GM12878 (cell line): ENCODE measurements around the gene SOBP. TPM values are rescaled to one million over a fixed set of nuclear protein-coding genes. Genes with fewer than 3 reads are reported as not detected.

ENCODE experiments used
- ATAC-seq: fragments of 200-7000 bp; cut with Tn5 transposase; 3 replicates; pipeline ENCODE4 v1.9.1; 2020; ENCODE audit warnings: mild to moderate bottlenecking, moderate library complexity
- BruUV-seq: library from RNA; stranded (reverse); fragments of 400-500 nt; replicated peaks from 2 replicates; lab custom pipeline; 2021; lab: Mats Ljungman, UMichigan
- CTCF ChIA-PET: fragments of 300-600 bp; sonication (Branson Sonifier 250); formaldehyde crosslinking; extraction: SDS; loops from one replicate; lab custom pipeline; 2021; ENCODE audit warnings: inconsistent platforms; lab: Yijun Ruan, JAX
- POLR2A ChIA-PET: fragments of 350-600 bp; formaldehyde crosslinking; extraction: SDS; loops from one replicate; lab custom pipeline; 2021; ENCODE audit warnings: inconsistent platforms; lab: Charles Lee
- RAD21 ChIA-PET: fragments of 300-600 bp; sonication (Branson Sonifier 250); formaldehyde crosslinking; loops from one replicate; lab custom pipeline; 2023; ENCODE audit warnings: antibody characterized with exemption; ENCODE audit not compliant: unreplicated experiment; lab: Charles Lee
- SMC1A ChIA-PET: fragments of 300-600 bp; sonication (Branson Sonifier 250); formaldehyde crosslinking; loops from one replicate; lab custom pipeline; 2023; ENCODE audit not compliant: unreplicated experiment, uncharacterized antibody; lab: Charles Lee
- DNase-seq: peaks from one replicate; pipeline ENCODE4 v3.0.0-alpha.2; 2011; ENCODE audit warnings: low read depth, low spot score
- FAIRE-seq: peaks from 3 replicates; lab custom pipeline; 2011; peaks lifted over from hg19 to GRCh38; lab: Jason Lieb, UNC
- H2AFZ ChIP-seq: 2 replicates; pipeline ENCODE4 v1.6.0; 2011; ENCODE audit warnings: low read depth, low read length, control low read depth; ENCODE audit not compliant: control insufficient read depth
- H3K27ac ChIP-seq: 2 replicates; pipeline ENCODE4 v1.5.1; 2011; ENCODE audit warnings: control low read depth; ENCODE audit not compliant: control insufficient read depth, insufficient read depth
- H3K27me3 ChIP-seq, 2 experiments: replicated peaks in 1 of 2; 2 replicates each; pipeline versions ENCODE4 v1.6.0 to v1.6.1; 2011; ENCODE audit warnings: low read length in 1 of 2; ENCODE audit not compliant: control insufficient read depth in 2 of 2, insufficient read depth in 2 of 2
- H3K36me3 ChIP-seq, 2 experiments: 2 replicates each; pipeline ENCODE4 v1.5.1; 2011; ENCODE audit warnings: low read length in 1 of 2; ENCODE audit not compliant: control insufficient read depth in 2 of 2, insufficient read depth in 2 of 2
- H3K4me1 ChIP-seq: 2 replicates; pipeline ENCODE4 v1.6.1; 2011; ENCODE audit warnings: mild to moderate bottlenecking, low read length, moderate library complexity, mixed read lengths; ENCODE audit not compliant: control insufficient read depth, insufficient read depth
- H3K4me2 ChIP-seq: 2 replicates; pipeline ENCODE4 v1.6.0; 2011; ENCODE audit warnings: control low read depth; ENCODE audit not compliant: control insufficient read depth, insufficient read depth
- H3K4me3 ChIP-seq: fragments of 200-600 bp; sonication (generic); 2 replicates; pipeline ENCODE4 v1.5.1; 2016
- H3K79me2 ChIP-seq: 2 replicates; pipeline ENCODE4 v1.6.0; 2011; ENCODE audit warnings: low read length; ENCODE audit not compliant: control insufficient read depth, insufficient read depth
- H3K9ac ChIP-seq: 2 replicates; pipeline ENCODE4 v1.8.0; 2011; ENCODE audit warnings: low read length, control low read depth, mixed read lengths; ENCODE audit not compliant: control insufficient read depth, insufficient read depth
- H3K9me3 ChIP-seq: replicated peaks from 3 replicates; pipeline ENCODE4 v1.5.1; 2011; ENCODE audit warnings: mild to moderate bottlenecking, low read length; ENCODE audit not compliant: control insufficient read depth, insufficient read depth
- H4K20me1 ChIP-seq: 2 replicates; pipeline ENCODE4 v1.6.0; 2011; ENCODE audit not compliant: control insufficient read depth, insufficient read depth
- SMAD5 ChIP-seq: IDR thresholded peaks from 2 replicates; pipeline ENCODE4 v1.6.1; 2016; ENCODE audit warnings: antibody characterized with exemption, low read depth
- ZNF384 ChIP-seq: IDR thresholded peaks from 2 replicates; pipeline ENCODE4 v1.6.1; 2012; ENCODE audit warnings: low read depth, mild to moderate bottlenecking, low read length, improper control_type of control experiment, borderline replicate concordance
- WGBS: methylation state at CpG from one replicate; pipeline ENCODE4 v1.1.6; 2016; ENCODE audit warnings: low lambda C conversion rate; ENCODE audit not compliant: insufficient replicate concordance, insufficient coverage; ENCODE audit errors: missing lambda C conversion rate; 5-methylcytosine and 5-hydroxymethylcytosine counted together
- in situ Hi-C: fragments of 300-500 bp; cut with MboI; formaldehyde crosslinking; loops from 9 replicates; pipeline ENCODE4 v1.14.3; 2018; ENCODE audit warnings: mixed read lengths
- intact Hi-C: fragments of 100-400 bp; cut with micrococcal nuclease; formaldehyde crosslinking; loops from one replicate; pipeline ENCODE4 v1.14.2; 2022; ENCODE audit not compliant: unreplicated experiment
- polyA plus RNA-seq, 11 experiments: library from polyadenylated mRNA; depleted of rRNA in 4 of 11; unstranded in 6 of 11; stranded (reverse) in 5 of 11; fragments of >200 nt; fragmentation: Nextera tagmentation in 4 of 11; fragmentation: Illumina TruSeq in 1 of 11; extraction: Ambion mirVana in 4 of 11; extraction: Trizol in 1 of 11; gene quantifications; 1 replicate in 1 of 11; 2 replicates in 10 of 11; pipeline versions ENCODE4 v1.2.1 to v1.2.3, GENCODE V29; 2011 to 2016; ENCODE audit warnings: inconsistent platforms in 2 of 11, missing spikeins in 2 of 11, low read depth in 1 of 11
- total RNA-seq, 4 experiments: library from RNA; depleted of rRNA in 3 of 4; stranded (reverse); fragments of >200 nt in 3 of 4; fragmentation: Illumina TruSeq in 1 of 4; extraction: Trizol in 1 of 4; gene quantifications; 2 replicates each; pipeline versions ENCODE4 v1.2.1 to v1.2.3, GENCODE V29; 2013 to 2021
- TF ChIP-seq, protein P1 (sequence below): IDR thresholded peaks from 2 replicates; pipeline ENCODE4 v1.6.1; 2011; ENCODE audit warnings: borderline replicate concordance, low read depth, mild to moderate bottlenecking, moderate library complexity, low read length; ENCODE audit not compliant: insufficient read depth, poor library complexity, severe bottlenecking
- TF ChIP-seq, protein P2 (sequence below): IDR thresholded peaks from 2 replicates; pipeline ENCODE4 v1.6.1; 2012; ENCODE audit warnings: low read depth, low read length, improper control_type of control experiment

SOBP gene
- total and polyA plus RNA-seq, 10 of the 15 experiments (the other 5 are each of a cell fraction or from before 2014, with no cell fraction given) = 0.49 to 1.9 (median 0.78) TPM

DNA sequence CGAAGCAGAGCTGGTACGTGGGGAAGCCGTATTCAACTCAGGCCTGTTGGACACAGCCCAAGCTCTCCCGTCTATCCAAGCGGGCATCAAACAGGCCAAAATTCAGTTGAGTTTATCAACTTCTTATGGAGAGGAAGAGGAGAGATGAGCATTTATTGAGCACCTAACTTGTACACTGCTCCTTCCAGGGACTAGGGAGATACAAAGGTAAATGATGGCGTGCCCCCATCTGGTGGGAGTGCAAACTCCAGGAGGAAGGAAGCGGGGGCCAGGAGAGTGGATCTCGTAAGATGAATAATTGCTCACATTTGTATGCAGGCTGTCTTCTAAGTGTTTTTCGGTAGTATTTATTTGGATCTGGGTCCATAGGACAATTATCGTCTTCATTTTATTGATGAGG, 146.6 kb downstream of the SOBP start:
- no peak for DNase-seq
- in situ Hi-C loops (no loop called here), intact Hi-C loops (no loop called here)
- FAIRE-seq = no peak
- H3K9ac ChIP-seq = no peak overlapping the region
- ATAC-seq = no peak
- no peaks in the 10 kb centered on the region for H3K79me2 ChIP-seq
- no peaks in the 10 kb centered on the region; the same call in 1 of the 2 replicates for H3K4me1 ChIP-seq
- no TSS peak for BruUV-seq
- H4K20me1 ChIP-seq = no peaks in the 10 kb centered on the region
- ChIA-PET CTCF (interaction anchor here (0.6 to 1.6 kb wide), 4 partner anchors 10 to 319 kb away, joined by 3 to 5 read pairs (median 4); no protein-coding TSS in a partner anchor), RAD21 (no interaction called here), SMC1A (no interaction called here), POLR2A (interaction anchor here (1.5 kb wide), 1 partner anchor 10 kb away, joined by 4 read pairs; no protein-coding TSS in a partner anchor)
- H3K27me3 ChIP-seq = peaks cover 2 to 10% of the 10 kb centered on the region in 2 experiments
- no peak overlapping the region for H3K4me2 ChIP-seq
- H2AFZ ChIP-seq = no peak overlapping the region
- no peaks in the 10 kb centered on the region for H3K9me3 ChIP-seq
- no peak overlapping the region for H3K27ac ChIP-seq
- H3K36me3 ChIP-seq = no peaks in the 10 kb centered on the region
- WGBS = 90% methylated on average over 10 of the region's 10 CpGs
- no peak overlapping the region for H3K4me3 ChIP-seq
- TF ChIP-seq ZNF384 (no peak), SMAD5 (no peak)
- TF ChIP-seq, protein P1, sequence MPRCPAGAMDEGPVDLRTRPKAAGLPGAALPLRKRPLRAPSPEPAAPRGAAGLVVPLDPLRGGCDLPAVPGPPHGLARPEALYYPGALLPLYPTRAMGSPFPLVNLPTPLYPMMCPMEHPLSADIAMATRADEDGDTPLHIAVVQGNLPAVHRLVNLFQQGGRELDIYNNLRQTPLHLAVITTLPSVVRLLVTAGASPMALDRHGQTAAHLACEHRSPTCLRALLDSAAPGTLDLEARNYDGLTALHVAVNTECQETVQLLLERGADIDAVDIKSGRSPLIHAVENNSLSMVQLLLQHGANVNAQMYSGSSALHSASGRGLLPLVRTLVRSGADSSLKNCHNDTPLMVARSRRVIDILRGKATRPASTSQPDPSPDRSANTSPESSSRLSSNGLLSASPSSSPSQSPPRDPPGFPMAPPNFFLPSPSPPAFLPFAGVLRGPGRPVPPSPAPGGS = no peak
- TF ChIP-seq, protein P2, sequence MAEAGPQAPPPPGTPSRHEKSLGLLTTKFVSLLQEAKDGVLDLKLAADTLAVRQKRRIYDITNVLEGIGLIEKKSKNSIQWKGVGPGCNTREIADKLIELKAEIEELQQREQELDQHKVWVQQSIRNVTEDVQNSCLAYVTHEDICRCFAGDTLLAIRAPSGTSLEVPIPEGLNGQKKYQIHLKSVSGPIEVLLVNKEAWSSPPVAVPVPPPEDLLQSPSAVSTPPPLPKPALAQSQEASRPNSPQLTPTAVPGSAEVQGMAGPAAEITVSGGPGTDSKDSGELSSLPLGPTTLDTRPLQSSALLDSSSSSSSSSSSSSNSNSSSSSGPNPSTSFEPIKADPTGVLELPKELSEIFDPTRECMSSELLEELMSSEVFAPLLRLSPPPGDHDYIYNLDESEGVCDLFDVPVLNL = no peak
- TF ChIP-seq, all 136 proteins: peak for 0
